ENCODE results near the gene TNS2. TPM values are rescaled to one million over a fixed set of nuclear protein-coding genes. Genes with fewer than 3 reads are reported as not detected.

The TNS2 gene
- total and polyA plus RNA-seq, 2 donors (not counting 1 experiment from before 2014, with no cell fraction given): 0.60 to 1.3 TPM

DNA sequence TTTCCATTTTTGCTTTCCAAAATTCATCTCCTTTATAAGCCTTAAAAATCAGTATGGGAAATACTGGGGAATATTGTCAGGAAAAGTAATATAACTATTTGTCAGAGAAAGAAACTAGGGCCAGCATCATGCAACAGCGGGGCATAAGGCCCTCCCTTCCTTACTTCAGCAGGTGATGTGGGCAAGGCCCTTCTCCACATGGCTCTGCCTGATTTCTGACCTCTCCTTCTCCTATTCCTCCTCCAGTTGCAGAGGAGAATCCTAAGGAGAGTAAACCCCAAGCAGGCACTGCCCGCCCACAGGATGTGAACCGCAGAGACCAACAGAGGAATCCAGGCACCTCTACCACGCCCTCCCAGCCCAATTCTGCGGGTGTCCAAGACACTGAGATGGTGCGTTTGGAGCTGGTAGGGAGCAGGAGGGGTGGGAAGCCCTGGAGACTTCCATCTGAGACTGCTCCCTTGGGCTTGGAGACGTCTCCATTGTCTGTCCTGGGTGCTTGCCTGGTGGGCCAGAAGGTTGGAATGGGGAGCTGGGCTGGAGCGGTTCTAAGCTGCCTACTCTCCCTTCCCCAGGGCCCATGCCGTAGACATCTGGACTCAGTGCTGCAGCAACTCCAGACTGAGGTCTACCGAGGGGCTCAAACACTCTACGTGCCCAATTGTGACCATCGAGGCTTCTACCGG is 50.7 kb downstream of the TNS2 start:
- Histone ChIP-seq H3K4me2 (replicated peaks; ENCODE audit: low read depth, low read length, poor library complexity, severe bottlenecking) (no peak overlapping the region), H3K9ac (ENCODE audit: low read length) (no peak overlapping the region), H3K4me1 (ENCODE audit: control insufficient read depth in 2 of 2, insufficient read depth in 2 of 2, low read length in 2 of 2) (peaks cover 37 to 49% of the 10 kb centered on the region in 2 donors), H4K20me1 (ENCODE audit: control insufficient read depth, insufficient read depth, low read length, poor library complexity, severe bottlenecking) (no peaks in the 10 kb centered on the region), H3K4me3 (ENCODE audit: control extremely low read depth in 1 of 5, extremely low read depth in 1 of 5, insufficient read depth in 1 of 5, low read depth in 2 of 5, low read length in 4 of 5) (no peak overlapping the region), H3K9me3 (ENCODE audit: control extremely low read depth in 1 of 3, control insufficient read depth in 2 of 3, insufficient read depth in 1 of 3, low read length in 2 of 3) (no peaks in the 10 kb centered on the region), H3K27ac (ENCODE audit: low read length in 2 of 2) (no peak overlapping the region), H3K27me3 (replicated peaks in 1 of 4; ENCODE audit: control extremely low read depth in 1 of 4, control insufficient read depth in 3 of 4, insufficient read depth in 4 of 4, low read length in 3 of 4) (peaks cover 0 to 17% (median 7%) of the 10 kb centered on the region in 4 experiments), H2AFZ (ENCODE audit: insufficient read depth, low read depth, low read length, poor library complexity, severe bottlenecking) (no peak overlapping the region), H3K36me3 (replicated peaks in 1 of 2; ENCODE audit: control extremely low read depth in 1 of 2, control insufficient read depth in 1 of 2, extremely low read depth in 1 of 2, insufficient read depth in 2 of 2, low read length in 1 of 2) (no peaks in the 10 kb centered on the region), H3K79me2 (ENCODE audit: control insufficient read depth, insufficient read depth, low read length) (no peaks in the 10 kb centered on the region)
- no peak for ATAC-seq (ENCODE audit: low read depth)
- DNase-seq: no peak
- no peak for TF ChIP-seq EZH2 (IDR thresholded peaks at IDR 0.05; ENCODE audit: borderline replicate concordance, insufficient read depth, low read depth, low read length, poor library complexity, severe bottlenecking)
- TF ChIP-seq, protein P1, sequence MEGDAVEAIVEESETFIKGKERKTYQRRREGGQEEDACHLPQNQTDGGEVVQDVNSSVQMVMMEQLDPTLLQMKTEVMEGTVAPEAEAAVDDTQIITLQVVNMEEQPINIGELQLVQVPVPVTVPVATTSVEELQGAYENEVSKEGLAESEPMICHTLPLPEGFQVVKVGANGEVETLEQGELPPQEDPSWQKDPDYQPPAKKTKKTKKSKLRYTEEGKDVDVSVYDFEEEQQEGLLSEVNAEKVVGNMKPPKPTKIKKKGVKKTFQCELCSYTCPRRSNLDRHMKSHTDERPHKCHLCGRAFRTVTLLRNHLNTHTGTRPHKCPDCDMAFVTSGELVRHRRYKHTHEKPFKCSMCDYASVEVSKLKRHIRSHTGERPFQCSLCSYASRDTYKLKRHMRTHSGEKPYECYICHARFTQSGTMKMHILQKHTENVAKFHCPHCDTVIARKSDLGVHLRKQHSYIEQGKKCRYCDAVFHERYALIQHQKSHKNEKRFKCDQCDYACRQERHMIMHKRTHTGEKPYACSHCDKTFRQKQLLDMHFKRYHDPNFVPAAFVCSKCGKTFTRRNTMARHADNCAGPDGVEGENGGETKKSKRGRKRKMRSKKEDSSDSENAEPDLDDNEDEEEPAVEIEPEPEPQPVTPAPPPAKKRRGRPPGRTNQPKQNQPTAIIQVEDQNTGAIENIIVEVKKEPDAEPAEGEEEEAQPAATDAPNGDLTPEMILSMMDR (IDR thresholded peaks at IDR 0.05): no peak
- peaks cover 10% of the 10 kb centered on the region for H3K27me3 Mint-ChIP-seq
- H3K4me1 Mint-ChIP-seq: peaks cover 42% of the 10 kb centered on the region
- 95% methylated on average over 11 of the region's 13 CpGs for WGBS (ENCODE audit: insufficient coverage)
- ChIA-PET POLR2A (no interaction called here), CTCF (interaction anchor here (0.6 to 13.1 kb wide), 5 partner anchors 22 to 245 kb away, joined by 3 to 344 read pairs (median 4); partner anchors contain the start of gene SPRYD3)
- no peaks in the 10 kb centered on the region for H3K9me3 Mint-ChIP-seq (ENCODE audit: insufficient read depth)
- H3K27ac Mint-ChIP-seq: no peak overlapping the region
- H3K4me3 Mint-ChIP-seq: no peak overlapping the region
- intact Hi-C loops (cut with micrococcal nuclease): no loop called here

DNA sequence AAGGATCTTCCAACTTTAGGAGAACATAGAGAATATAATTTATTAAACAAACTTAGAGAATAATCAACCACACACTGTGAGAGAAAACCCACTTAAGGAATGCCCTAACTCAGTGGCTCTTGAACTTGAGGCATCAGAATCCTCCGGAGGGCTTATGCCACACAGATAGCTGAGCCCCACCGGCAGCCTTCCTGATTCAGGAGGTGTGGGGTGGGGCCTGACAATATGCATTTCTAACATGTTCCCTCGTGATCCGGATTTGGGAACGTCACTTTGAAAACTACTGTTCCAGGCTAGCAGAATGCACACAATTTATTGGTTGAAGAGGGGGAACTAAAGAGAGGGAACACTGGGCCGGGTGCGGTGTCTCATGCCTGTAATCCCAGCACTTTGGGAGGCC is 51.4 kb downstream of the TNS2 start:
- 94% methylated on average over 7 of the region's 7 CpGs for WGBS (ENCODE audit: insufficient coverage)
- TF ChIP-seq EZH2 (IDR thresholded peaks at IDR 0.05; ENCODE audit: borderline replicate concordance, insufficient read depth, low read depth, low read length, poor library complexity, severe bottlenecking): no peak
- TF ChIP-seq, protein P1 (IDR thresholded peaks at IDR 0.05): no peak
- Histone ChIP-seq H2AFZ (ENCODE audit: insufficient read depth, low read depth, low read length, poor library complexity, severe bottlenecking) (no peak overlapping the region), H3K4me3 (ENCODE audit: control extremely low read depth in 1 of 5, extremely low read depth in 1 of 5, insufficient read depth in 1 of 5, low read depth in 2 of 5, low read length in 4 of 5) (no peak overlapping the region), H3K9me3 (ENCODE audit: control extremely low read depth in 1 of 3, control insufficient read depth in 2 of 3, insufficient read depth in 1 of 3, low read length in 2 of 3) (no peaks in the 10 kb centered on the region), H3K4me1 (ENCODE audit: control insufficient read depth in 2 of 2, insufficient read depth in 2 of 2, low read length in 2 of 2) (peaks cover 37 to 49% of the 10 kb centered on the region in 2 donors), H4K20me1 (ENCODE audit: control insufficient read depth, insufficient read depth, low read length, poor library complexity, severe bottlenecking) (no peaks in the 10 kb centered on the region), H3K27me3 (replicated peaks in 1 of 4; ENCODE audit: control extremely low read depth in 1 of 4, control insufficient read depth in 3 of 4, insufficient read depth in 4 of 4, low read length in 3 of 4) (peaks cover 0 to 11% (median 7%) of the 10 kb centered on the region in 4 experiments), H3K27ac (ENCODE audit: low read length in 2 of 2) (no peak overlapping the region), H3K36me3 (replicated peaks in 1 of 2; ENCODE audit: control extremely low read depth in 1 of 2, control insufficient read depth in 1 of 2, extremely low read depth in 1 of 2, insufficient read depth in 2 of 2, low read length in 1 of 2) (no peaks in the 10 kb centered on the region), H3K4me2 (replicated peaks; ENCODE audit: low read depth, low read length, poor library complexity, severe bottlenecking) (no peak overlapping the region), H3K79me2 (ENCODE audit: control insufficient read depth, insufficient read depth, low read length) (no peaks in the 10 kb centered on the region), H3K9ac (ENCODE audit: low read length) (no peak overlapping the region)
- Mint-ChIP-seq H3K27me3 (peaks cover 8% of the 10 kb centered on the region), H3K4me1 (peaks cover 40% of the 10 kb centered on the region), H3K4me3 (no peak overlapping the region), H3K27ac (no peak overlapping the region), H3K9me3 (ENCODE audit: insufficient read depth) (no peaks in the 10 kb centered on the region)
- DNase-seq (no peak), ATAC-seq (ENCODE audit: low read depth) (no peak)
- intact Hi-C loops (cut with micrococcal nuclease): no loop called here
- ChIA-PET POLR2A (no interaction called here), CTCF (interaction anchor here (0.6 to 13.1 kb wide), 3 partner anchors 22 to 96 kb away, joined by 3 to 344 read pairs (median 3); partner anchors contain the start of gene SPRYD3)
